ENCODE data around the gene CSF1. TPM values are rescaled to one million over a fixed set of nuclear protein-coding genes. Genes with fewer than 3 reads are reported as not detected.

CSF1 gene
- total RNA-seq, 4 donors from 2014 or later, result 7.6 to 34.8 (median 15.9) TPM

DNA sequence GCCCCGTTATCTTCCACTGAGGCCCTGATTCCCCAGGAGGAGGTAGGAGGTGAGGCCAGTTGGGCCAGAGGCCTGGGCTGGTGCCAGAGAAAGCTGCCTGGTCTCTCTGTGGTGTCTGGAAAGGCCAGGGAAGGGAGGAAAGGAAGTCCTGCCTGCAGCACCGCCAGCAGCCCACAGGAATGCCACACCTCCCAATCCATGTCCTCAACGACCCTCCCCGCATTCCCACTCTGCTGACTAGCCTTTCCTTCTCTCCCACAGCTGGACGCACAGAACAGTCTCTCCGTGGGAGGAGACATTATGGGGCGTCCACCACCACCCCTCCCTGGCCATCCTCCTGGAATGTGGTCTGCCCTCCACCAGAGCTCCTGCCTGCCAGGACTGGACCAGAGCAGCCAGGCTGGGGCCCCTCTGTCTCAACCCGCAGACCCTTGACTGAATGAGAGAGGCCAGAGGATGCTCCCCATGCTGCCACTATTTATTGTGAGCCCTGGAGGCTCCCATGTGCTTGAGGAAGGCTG lies 18.0 kb downstream of the CSF1 start:
- TF ChIP-seq, protein P1, sequence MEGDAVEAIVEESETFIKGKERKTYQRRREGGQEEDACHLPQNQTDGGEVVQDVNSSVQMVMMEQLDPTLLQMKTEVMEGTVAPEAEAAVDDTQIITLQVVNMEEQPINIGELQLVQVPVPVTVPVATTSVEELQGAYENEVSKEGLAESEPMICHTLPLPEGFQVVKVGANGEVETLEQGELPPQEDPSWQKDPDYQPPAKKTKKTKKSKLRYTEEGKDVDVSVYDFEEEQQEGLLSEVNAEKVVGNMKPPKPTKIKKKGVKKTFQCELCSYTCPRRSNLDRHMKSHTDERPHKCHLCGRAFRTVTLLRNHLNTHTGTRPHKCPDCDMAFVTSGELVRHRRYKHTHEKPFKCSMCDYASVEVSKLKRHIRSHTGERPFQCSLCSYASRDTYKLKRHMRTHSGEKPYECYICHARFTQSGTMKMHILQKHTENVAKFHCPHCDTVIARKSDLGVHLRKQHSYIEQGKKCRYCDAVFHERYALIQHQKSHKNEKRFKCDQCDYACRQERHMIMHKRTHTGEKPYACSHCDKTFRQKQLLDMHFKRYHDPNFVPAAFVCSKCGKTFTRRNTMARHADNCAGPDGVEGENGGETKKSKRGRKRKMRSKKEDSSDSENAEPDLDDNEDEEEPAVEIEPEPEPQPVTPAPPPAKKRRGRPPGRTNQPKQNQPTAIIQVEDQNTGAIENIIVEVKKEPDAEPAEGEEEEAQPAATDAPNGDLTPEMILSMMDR (IDR thresholded peaks at IDR 0.05), result no peak
- no peak for TF ChIP-seq POLR2A (IDR thresholded peaks at IDR 0.05)
- Histone ChIP-seq H3K4me3 (no peak overlapping the region), H3K27me3 (no peaks in the 10 kb centered on the region), H3K27ac (peak overlapping the region; percentile 71 to 89 (median 88)), H3K4me1 (peaks cover 57 to 90% (median 75%) of the 10 kb centered on the region in 3 donors), H3K36me3 (peaks cover 7 to 60% (median 29%) of the 10 kb centered on the region in 3 donors), H3K9me3 (no peaks in the 10 kb centered on the region)
- intact Hi-C loops (cut with DNase I), result no loop called here
- DNase-seq, result no peak
- WGBS, 2 donors, result 50 to 73% methylated on average over 2 to 5 of the region's 8 CpGs

DNA sequence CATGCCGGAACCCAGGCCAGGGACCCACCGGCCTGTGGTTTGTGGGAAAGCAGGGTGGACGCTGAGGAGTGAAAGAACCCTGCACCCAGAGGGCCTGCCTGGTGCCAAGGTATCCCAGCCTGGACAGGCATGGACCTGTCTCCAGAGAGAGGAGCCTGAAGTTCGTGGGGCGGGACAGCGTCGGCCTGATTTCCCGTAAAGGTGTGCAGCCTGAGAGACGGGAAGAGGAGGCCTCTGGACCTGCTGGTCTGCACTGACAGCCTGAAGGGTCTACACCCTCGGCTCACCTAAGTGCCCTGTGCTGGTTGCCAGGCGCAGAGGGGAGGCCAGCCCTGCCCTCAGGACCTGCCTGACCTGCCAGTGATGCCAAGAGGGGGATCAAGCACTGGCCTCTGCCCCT lies 18.5 kb downstream of the CSF1 start:
- intact Hi-C loops (cut with DNase I), result no loop called here
- no peak for TF ChIP-seq POLR2A (IDR thresholded peaks at IDR 0.05)
- TF ChIP-seq, protein P1 (IDR thresholded peaks at IDR 0.05), result no peak
- no peak for DNase-seq
- H3K27me3 ChIP-seq, result no peaks in the 10 kb centered on the region
- H3K9me3 ChIP-seq, result no peaks in the 10 kb centered on the region
- no peak overlapping the region for H3K4me3 ChIP-seq
- H3K36me3 ChIP-seq, result peaks cover 1 to 54% (median 25%) of the 10 kb centered on the region in 3 donors
- no CpG with 5 or more reads among the region's 11 CpGs for WGBS, 2 donors
- H3K27ac ChIP-seq, result peak overlapping the region; percentile 71 to 89 (median 88)
- H3K4me1 ChIP-seq, result peaks cover 52 to 90% (median 75%) of the 10 kb centered on the region in 3 donors

DNA sequence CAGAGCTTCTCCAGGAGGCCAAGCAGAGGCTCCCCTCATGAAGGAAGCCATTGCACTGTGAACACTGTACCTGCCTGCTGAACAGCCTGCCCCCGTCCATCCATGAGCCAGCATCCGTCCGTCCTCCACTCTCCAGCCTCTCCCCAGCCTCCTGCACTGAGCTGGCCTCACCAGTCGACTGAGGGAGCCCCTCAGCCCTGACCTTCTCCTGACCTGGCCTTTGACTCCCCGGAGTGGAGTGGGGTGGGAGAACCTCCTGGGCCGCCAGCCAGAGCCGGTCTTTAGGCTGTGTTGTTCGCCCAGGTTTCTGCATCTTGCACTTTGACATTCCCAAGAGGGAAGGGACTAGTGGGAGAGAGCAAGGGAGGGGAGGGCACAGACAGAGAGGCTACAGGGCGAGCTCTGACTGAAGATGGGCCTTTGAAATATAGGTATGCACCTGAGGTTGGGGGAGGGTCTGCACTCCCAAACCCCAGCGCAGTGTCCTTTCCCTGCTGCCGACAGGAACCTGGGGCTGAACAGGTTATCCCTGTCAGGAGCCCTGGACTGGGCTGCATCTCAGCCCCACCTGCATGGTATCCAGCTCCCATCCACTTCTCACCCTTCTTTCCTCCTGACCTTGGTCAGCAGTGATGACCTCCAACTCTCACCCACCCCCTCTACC lies 19.1 kb downstream of the CSF1 start:
- Histone ChIP-seq H3K9me3 (no peaks in the 10 kb centered on the region), H3K4me3 (no peak overlapping the region), H3K4me1 (peaks cover 47 to 88% (median 72%) of the 10 kb centered on the region in 3 donors), H3K27ac (peak overlapping the region; percentile 71 to 89 (median 88)), H3K27me3 (no peaks in the 10 kb centered on the region), H3K36me3 (peaks cover 0 to 49% (median 22%) of the 10 kb centered on the region in 3 donors)
- TF ChIP-seq POLR2A (IDR thresholded peaks at IDR 0.05), result no peak
- TF ChIP-seq, protein P1 (IDR thresholded peaks at IDR 0.05), result no peak
- 79 to 90% methylated on average over 2 to 7 of the region's 11 CpGs for WGBS, 2 donors
- intact Hi-C loops (cut with DNase I), result no loop called here
- no peak for DNase-seq

DNA sequence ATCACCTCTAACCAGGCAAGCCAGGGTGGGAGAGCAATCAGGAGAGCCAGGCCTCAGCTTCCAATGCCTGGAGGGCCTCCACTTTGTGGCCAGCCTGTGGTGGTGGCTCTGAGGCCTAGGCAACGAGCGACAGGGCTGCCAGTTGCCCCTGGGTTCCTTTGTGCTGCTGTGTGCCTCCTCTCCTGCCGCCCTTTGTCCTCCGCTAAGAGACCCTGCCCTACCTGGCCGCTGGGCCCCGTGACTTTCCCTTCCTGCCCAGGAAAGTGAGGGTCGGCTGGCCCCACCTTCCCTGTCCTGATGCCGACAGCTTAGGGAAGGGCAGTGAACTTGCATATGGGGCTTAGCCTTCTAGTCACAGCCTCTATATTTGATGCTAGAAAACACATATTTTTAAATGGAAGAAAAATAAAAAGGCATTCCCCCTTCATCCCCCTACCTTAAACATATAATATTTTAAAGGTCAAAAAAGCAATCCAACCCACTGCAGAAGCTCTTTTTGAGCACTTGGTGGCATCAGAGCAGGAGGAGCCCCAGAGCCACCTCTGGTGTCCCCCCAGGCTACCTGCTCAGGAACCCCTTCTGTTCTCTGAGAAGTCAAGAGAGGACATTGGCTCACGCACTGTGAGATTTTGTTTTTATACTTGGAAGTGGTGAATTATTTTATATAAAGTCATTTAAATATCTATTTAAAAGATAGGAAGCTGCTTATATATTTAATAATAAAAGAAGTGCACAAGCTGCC lies 19.8 kb downstream of the CSF1 start:
- H3K36me3 ChIP-seq, result peaks cover 0 to 42% (median 14%) of the 10 kb centered on the region in 3 donors
- no peak overlapping the region for H3K4me3 ChIP-seq
- DNase-seq, result no peak
- H3K27me3 ChIP-seq, result no peaks in the 10 kb centered on the region
- H3K27ac ChIP-seq, result peak overlapping the region; percentile 71 to 89 (median 88)
- H3K9me3 ChIP-seq, result no peaks in the 10 kb centered on the region
- TF ChIP-seq, protein P1 (IDR thresholded peaks at IDR 0.05), result no peak
- no peak for TF ChIP-seq POLR2A (IDR thresholded peaks at IDR 0.05)
- H3K4me1 ChIP-seq, result peaks cover 47 to 88% (median 72%) of the 10 kb centered on the region in 3 donors
- 82 to 89% methylated on average over 1 to 6 of the region's 9 CpGs for WGBS, 2 donors
- intact Hi-C loops (cut with DNase I), result no loop called here
